Cardiac ventricle fibroblast (primary cell): ENCODE results near the gene CCDC141. TPM values are rescaled to one million over a fixed set of nuclear protein-coding genes. Genes with fewer than 3 reads are reported as not detected.

Experiments
- total RNA-seq: library from RNA; depleted of rRNA; stranded (reverse); fragments of >200 nt; gene quantifications from 2 replicates; pipeline ENCODE4 v1.2.3, GENCODE V29; 2015

Gene CCDC141
- not detected in 2 replicates for total RNA-seq

GRCh38 chr2:179049546-179050311 is at the start of gene CCDC141:
Gene CCDC141, minus strand, starts transcription at chr2:179050137. Its CDS starts 196 bp downstream, at chr2:179049941.

GRCh38 chr2:178807227-178808008 is 242.5 kb downstream of the CCDC141 start, which contains the start of gene TTN:
Gene TTN, minus strand, starts transcription at chr2:178807423. Its CDS starts 2,781 bp downstream, at chr2:178804642.

Other genes starting within 250 kb of the CCDC141 start
- 0.05 and 0.06 TPM in 2 replicates for gene TTN, start 242.7 kb downstream of the CCDC141 start, total RNA-seq
- gene SESTD1, start 214.7 kb upstream of the CCDC141 start, total RNA-seq: 19.5 and 42.4 TPM in 2 replicates